Measurements from ENCODE around the gene ABHD14A.

The ABHD14A gene

DNA sequence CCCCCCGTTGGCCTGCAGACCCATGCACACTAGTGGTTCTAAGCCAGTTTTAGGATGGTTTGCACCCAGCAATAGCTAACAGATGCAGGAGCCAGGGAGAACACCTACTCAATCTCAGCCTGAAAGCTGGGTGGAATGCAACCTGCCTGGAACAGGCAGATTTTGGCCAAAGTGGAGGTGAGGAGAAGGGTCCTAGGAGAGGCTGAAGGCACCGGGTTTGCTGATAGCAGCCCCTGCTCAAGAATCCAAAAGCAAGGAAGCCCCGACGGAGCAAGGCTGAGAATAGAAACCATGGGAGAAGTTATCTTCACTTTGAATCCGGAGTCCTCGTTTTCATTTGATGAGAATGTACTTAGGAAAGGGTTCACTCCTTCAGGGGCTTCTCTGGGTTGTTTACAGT lies 43.1 kb upstream of the ABHD14A start:
- no peak for DNase-seq (ENCODE audit: low read depth)
- no peak overlapping the region for H3K4me3 ChIP-seq (ENCODE audit: control insufficient read depth, low read depth, low read length)
- TF ChIP-seq, protein P1, sequence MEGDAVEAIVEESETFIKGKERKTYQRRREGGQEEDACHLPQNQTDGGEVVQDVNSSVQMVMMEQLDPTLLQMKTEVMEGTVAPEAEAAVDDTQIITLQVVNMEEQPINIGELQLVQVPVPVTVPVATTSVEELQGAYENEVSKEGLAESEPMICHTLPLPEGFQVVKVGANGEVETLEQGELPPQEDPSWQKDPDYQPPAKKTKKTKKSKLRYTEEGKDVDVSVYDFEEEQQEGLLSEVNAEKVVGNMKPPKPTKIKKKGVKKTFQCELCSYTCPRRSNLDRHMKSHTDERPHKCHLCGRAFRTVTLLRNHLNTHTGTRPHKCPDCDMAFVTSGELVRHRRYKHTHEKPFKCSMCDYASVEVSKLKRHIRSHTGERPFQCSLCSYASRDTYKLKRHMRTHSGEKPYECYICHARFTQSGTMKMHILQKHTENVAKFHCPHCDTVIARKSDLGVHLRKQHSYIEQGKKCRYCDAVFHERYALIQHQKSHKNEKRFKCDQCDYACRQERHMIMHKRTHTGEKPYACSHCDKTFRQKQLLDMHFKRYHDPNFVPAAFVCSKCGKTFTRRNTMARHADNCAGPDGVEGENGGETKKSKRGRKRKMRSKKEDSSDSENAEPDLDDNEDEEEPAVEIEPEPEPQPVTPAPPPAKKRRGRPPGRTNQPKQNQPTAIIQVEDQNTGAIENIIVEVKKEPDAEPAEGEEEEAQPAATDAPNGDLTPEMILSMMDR (IDR thresholded peaks at IDR 0.05; ENCODE audit: control insufficient read depth, insufficient read depth, low read depth, low read length, missing control alignments), result no peak

DNA sequence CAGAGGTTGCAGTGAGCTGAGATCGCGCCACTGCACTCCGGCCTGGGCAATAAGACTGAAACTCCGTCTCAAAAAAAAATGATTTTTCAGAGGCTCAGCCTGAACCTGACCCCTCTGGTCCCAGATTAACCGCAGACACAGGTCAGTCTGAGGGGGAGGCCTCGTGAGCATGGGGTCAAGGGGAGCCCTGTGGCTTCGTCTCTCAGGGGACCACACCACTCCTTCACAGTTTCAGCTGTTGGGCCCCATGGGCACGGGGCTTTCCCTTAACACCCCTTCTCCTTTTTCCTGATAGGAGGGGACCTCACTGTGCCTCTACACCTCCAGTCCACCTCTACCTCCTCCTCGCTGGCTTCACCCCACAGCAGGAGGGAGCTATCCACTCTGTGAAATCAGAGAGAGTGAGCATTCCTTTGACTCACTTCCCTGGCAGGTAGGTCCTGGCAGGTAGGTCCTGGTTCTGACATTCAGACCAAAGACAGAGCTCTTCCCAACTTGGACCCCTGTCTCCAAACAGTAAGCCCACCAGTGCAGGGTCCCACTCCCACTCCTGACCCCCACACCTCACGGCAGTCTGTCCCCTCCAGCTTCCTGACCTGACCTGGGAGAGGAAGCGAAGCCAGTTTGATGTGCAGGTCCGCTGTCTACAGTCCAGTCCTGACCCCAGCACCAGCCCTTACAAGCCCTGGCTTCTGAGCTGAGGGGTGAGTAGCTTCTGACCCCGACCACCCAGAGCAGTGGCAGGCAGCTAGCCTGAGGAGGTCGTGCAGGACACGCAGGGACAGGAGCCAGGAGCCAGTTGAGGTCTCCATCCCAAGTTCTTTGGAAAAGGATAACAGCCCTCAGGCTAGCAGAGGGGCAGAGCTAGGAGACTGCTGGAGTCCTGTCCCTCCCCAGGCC lies 42.1 kb upstream of the ABHD14A start:
- TF ChIP-seq, protein P1 (IDR thresholded peaks at IDR 0.05; ENCODE audit: control insufficient read depth, insufficient read depth, low read depth, low read length, missing control alignments), result no peak
- no peak for DNase-seq (ENCODE audit: low read depth)
- no peak overlapping the region for H3K4me3 ChIP-seq (ENCODE audit: control insufficient read depth, low read depth, low read length)

DNA sequence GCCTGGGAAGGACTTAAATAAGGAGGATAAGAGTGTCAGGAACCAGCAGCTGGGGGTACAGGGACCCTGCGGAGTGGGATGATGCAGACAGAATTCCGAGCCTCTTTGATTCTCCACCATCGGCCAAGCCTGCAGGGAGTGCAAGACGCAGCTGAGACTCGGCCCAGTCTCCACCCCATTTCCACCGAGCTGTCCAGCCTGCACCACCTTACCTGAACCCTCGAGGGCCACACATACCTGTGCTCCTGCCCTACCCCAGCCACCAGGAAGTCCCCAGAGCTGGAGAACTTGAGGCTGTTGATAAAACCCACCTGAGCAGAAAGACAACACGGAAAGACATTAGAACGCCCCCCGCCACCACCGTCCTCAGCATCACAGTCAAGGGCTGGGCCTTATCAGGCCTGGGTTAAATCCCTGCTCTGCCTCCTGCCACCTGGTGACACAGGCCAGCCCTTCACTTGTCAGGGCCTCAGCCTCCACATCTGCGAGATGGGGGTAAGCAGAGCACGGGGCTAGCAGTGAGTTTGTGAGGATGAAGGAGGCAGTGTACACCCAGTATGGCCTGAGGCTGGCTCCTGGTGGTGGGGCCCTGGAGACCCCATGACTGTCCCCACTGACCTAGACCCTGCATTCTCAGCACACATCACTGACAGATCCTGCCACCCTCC lies 41.3 kb upstream of the ABHD14A start:
- H3K4me3 ChIP-seq (ENCODE audit: control insufficient read depth, low read depth, low read length), result no peak overlapping the region
- TF ChIP-seq, protein P1 (IDR thresholded peaks at IDR 0.05; ENCODE audit: control insufficient read depth, insufficient read depth, low read depth, low read length, missing control alignments), result no peak
- DNase-seq (ENCODE audit: low read depth), result no peak

DNA sequence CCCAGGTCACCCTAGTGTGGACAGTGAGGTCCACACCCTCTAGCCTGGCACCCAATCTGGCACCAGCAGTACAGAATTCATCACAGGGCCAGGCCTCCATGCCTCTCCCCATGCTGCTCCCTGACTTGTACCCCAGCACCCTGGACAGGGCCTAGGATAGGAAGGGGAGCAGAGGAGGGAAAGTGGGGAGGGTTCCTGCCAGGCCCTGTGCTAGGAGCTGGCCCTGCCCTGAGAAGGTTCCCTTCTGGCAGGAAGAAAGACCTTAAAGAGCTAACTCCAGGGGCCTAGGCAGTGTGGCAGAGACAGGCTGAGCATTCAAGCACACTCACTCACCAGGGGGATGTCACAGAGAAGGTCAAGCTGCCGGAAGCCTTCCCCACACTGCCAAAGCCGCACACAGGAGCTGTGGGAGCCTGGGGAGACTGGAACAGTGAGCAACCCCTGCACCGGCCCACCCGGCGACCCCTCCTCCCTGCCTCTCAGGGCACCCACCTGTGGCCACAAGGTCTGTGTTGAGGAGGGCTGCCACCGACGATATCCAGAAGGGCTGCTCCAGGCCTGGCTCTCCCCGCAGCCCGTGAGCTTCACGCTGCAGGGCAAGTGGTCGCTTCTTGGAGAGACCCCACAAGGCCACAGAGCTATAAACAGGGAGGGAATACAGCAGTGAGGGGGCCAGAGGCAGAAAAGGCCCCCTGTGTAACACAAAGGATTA lies 40.6 kb upstream of the ABHD14A start:
- TF ChIP-seq, protein P1 (IDR thresholded peaks at IDR 0.05; ENCODE audit: control insufficient read depth, insufficient read depth, low read depth, low read length, missing control alignments), result no peak
- DNase-seq (ENCODE audit: low read depth), result no peak
- no peak overlapping the region for H3K4me3 ChIP-seq (ENCODE audit: control insufficient read depth, low read depth, low read length)

DNA sequence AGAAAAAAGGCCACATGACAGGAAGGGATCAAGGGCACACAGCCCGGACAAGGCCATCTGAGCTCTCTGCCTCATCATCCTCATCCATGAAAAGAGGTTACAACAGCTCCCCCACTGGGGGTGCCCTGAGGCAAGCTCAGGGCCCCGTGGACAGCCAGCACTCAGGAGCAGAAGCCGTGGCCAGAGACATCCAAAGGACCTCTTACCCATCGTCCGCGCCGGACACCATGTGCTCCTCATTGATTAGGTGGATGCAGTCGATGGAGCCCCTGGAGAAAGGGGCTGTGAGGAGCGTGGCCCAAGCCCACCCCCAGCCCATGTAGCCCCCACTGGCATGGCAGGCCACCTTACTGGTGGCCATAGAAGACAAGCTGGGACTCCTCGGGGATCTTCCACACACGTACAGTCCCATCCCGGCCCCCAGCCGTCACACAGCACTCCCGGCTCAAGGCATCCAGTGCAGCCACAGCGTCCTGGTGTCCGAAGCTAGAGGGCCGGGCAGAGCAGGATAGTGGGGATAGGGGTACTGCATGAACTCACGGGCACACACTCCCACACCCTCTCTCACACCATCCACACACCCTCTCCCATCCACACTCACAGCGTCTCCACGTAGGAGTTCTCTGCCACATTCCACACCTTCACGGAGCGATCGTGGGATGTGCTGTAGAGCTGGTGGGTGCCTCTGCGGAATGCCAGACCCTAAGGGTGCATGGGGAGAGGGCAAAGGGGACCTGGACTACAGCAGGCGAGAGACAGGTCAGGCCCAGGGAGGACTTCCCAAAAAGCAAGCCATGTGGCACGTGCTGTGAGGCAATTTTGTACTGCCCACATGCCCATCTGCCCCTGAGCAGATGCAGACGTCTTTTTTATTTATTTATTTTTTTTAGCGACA lies 39.6 kb upstream of the ABHD14A start:
- DNase-seq (ENCODE audit: low read depth), result no peak
- no peak overlapping the region for H3K4me3 ChIP-seq (ENCODE audit: control insufficient read depth, low read depth, low read length)
- TF ChIP-seq, protein P1 (IDR thresholded peaks at IDR 0.05; ENCODE audit: control insufficient read depth, insufficient read depth, low read depth, low read length, missing control alignments), result no peak

All from AG09309 (cell line).